ENCODE data around the gene CDHR3. TPM values are rescaled to one million over a fixed set of nuclear protein-coding genes. Genes with fewer than 3 reads are reported as not detected.

Gene CDHR3
- total and polyA plus RNA-seq, 9 of the 15 experiments (the other 6 are each of a cell fraction or from before 2014, with no cell fraction given), result 0.03 to 0.66 (median 0.24) TPM; not detected in 1

DNA sequence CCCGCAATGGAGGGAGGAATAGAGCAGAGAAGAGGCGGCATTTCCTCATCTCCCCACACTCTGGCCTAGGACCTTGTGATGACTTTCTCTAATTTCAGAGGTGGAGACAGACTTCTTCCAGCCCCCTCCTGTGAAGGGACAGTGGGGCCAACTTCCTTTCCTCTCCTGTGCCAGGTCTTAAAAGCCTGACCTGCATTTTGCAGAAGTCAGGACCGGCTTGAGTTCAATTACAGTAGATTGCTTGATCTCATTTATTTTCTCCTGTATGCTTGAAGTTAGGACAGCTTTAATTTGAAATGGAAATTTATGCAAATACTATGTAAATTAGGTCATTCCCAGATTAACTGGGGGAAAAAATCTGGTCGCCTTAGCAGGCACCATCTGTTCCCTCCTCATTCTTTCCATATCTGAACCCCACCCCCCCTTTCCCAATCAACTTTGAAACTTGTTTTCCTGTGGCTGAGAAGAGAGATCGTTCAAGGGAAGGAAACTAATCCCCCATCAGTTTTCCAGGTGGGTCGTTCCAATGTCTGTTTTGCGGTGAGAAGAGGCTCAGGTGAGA lies 92.0 kb downstream of the CDHR3 start (continued):
- TF ChIP-seq, protein P1, sequence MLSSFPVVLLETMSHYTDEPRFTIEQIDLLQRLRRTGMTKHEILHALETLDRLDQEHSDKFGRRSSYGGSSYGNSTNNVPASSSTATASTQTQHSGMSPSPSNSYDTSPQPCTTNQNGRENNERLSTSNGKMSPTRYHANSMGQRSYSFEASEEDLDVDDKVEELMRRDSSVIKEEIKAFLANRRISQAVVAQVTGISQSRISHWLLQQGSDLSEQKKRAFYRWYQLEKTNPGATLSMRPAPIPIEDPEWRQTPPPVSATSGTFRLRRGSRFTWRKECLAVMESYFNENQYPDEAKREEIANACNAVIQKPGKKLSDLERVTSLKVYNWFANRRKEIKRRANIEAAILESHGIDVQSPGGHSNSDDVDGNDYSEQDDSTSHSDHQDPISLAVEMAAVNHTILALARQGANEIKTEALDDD (IDR thresholded peaks at IDR 0.05), result no peak
- no peak for TF ChIP-seq KAT2B (IDR thresholded peaks at IDR 0.05; ENCODE audit: low read depth, low read length)

DNA sequence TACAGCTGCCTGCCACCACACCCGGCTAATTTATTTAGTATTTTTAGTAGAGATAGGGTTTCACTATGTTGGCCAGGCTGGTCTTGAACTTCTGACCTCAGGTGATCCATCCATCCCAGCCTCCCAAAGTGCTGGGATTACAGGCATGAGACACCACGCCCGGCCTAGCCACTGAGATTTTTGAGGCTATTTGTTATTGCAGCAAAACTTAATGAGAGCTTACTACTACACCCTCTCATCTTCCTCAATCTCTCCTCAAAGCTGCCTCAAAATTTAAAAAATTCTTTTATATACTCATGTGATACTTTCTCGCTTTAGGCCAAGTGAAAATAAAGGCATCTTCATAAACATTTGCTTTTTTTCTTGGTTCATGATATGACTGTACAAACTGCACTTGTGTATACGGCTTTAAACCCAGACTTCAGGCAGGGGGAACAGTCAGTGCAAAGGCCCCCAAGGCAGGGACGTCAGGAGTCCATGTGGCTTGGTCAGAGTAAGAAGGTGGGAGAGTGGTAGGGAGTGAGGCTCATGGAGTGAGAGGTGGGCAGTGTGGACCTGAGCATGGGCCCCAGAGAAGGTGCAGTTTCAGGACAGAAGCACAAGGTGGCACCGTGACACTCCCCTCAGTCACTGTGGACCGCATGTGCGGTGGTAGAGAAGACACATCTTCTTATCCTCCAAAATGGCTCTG lies 93.6 kb downstream of the CDHR3 start:
- no peaks in the 10 kb centered on the region for H3K9me3 ChIP-seq (replicated peaks; ENCODE audit: control insufficient read depth, insufficient read depth, low read depth, low read length)
- no peaks in the 10 kb centered on the region for H3K79me2 ChIP-seq (ENCODE audit: control insufficient read depth, insufficient read depth, low read length)
- CTCF ChIA-PET (ENCODE audit: low intra/inter-chr PET ratio), result interaction anchor here (0.8 to 4.7 kb wide), 6 partner anchors 16 to 110 kb away, joined by 3 to 125 read pairs (median 6); no protein-coding TSS in a partner anchor
- in situ Hi-C loops (cut with MboI) (loop anchor here (5.0 kb wide), 1 partner anchor 96 kb away; no protein-coding TSS in a partner anchor), intact Hi-C loops (cut with micrococcal nuclease) (loop anchor here (1.0 kb wide), 2 partner anchors 97 to 110 kb away; no protein-coding TSS in a partner anchor)
- H3K36me3 ChIP-seq (ENCODE audit: control insufficient read depth, insufficient read depth, low read length), result no peaks in the 10 kb centered on the region
- peaks cover 38 to 70% of the 10 kb centered on the region in 2 experiments for H3K27me3 ChIP-seq (ENCODE audit: control insufficient read depth in 2 of 2, insufficient read depth in 2 of 2, low read length in 2 of 2)
- H3K4me1 ChIP-seq (replicated peaks in 1 of 2; ENCODE audit: control insufficient read depth in 2 of 2, insufficient read depth in 2 of 2, low read length in 2 of 2), result peaks cover 0 to 4% of the 10 kb centered on the region in 2 experiments; a peak in 2 of 5 replicates
- peak; percentile 96 for FAIRE-seq
- no TSS peak for BruUV-seq (replicated peaks)
- H3K9ac ChIP-seq (ENCODE audit: insufficient read depth in 1 of 2, low read depth in 2 of 2, low read length in 2 of 2), result no peak overlapping the region
- POLR2A ChIA-PET, result interaction anchor here (1.7 kb wide), 1 partner anchor 29 kb away, joined by 5 read pairs; no protein-coding TSS in a partner anchor
- 3% methylated on average over 9 of the region's 9 CpGs for WGBS (ENCODE audit: insufficient coverage, low coverage, missing lambda C conversion rate)
- no peaks in the 10 kb centered on the region for H4K20me1 ChIP-seq (replicated peaks; ENCODE audit: control insufficient read depth, insufficient read depth, low read length)
- DNase-seq (ENCODE audit: extremely low read depth in 1 of 4, low spot score in 3 of 4), result peak; percentile 82 to 89 (median 84)
- ATAC-seq, result peak; percentile 98
- no peak overlapping the region for H3K27ac ChIP-seq (ENCODE audit: extremely low read depth, low read depth, low read length)
- H3K4me3 ChIP-seq, result no peak overlapping the region
- no peak overlapping the region for H2AFZ ChIP-seq (ENCODE audit: low read depth, low read length)
- H3K4me2 ChIP-seq (ENCODE audit: insufficient read depth, low read length), result no peak overlapping the region
- H3K9me1 ChIP-seq (ENCODE audit: control insufficient read depth, insufficient read depth, low read length), result no peaks in the 10 kb centered on the region
- peak in 1 of 2 experiments; percentile 74; a peak in 2 of 4 replicates for TF ChIP-seq RCOR1 (IDR thresholded peaks at IDR 0.05; ENCODE audit: borderline replicate concordance in 1 of 2, low read depth in 2 of 2, low read length in 2 of 2)
- peak; percentile 99 to 100 for TF ChIP-seq RAD21 (CRISPR knock-in tag; conservative IDR thresholded peaks at IDR 0.05 in 1 of 2, IDR thresholded peaks at IDR 0.05 in 1 of 2)
- no peak for TF ChIP-seq ZNF586 (CRISPR knock-in tag; conservative IDR thresholded peaks at IDR 0.05)
- no peak for TF ChIP-seq ZNF175 (CRISPR knock-in tag; IDR thresholded peaks at IDR 0.05; ENCODE audit: low read depth)
- TF ChIP-seq TBL1XR1 (IDR thresholded peaks at IDR 0.05; ENCODE audit: low read length in 2 of 2), result 0 out of 4 replicates have a peak, but pooled peaks of 1 of the 2 experiments have one; percentile 37
- TF ChIP-seq ATF1 (CRISPR knock-in tag; IDR thresholded peaks at IDR 0.05), result no peak
- 0 out of 2 replicates have a peak, but pooled peaks have one; percentile 43 for TF ChIP-seq ATF1 (tag; IDR thresholded peaks at IDR 0.05)
- peak; percentile 64 for TF ChIP-seq CTBP1 (IDR thresholded peaks at IDR 0.05; ENCODE audit: borderline replicate concordance)
- TF ChIP-seq ZNF445 (CRISPR knock-in tag; IDR thresholded peaks at IDR 0.05; ENCODE audit: low read depth), result no peak
- no peak for TF ChIP-seq NCOA6 (IDR thresholded peaks at IDR 0.05)
- TF ChIP-seq ZNF184 (CRISPR knock-in tag; IDR thresholded peaks at IDR 0.05), result no peak
- TF ChIP-seq ZNF778 (CRISPR knock-in tag; IDR thresholded peaks at IDR 0.05), result no peak
- TF ChIP-seq ZNF12 (CRISPR knock-in tag; IDR thresholded peaks at IDR 0.05), result peak; percentile 91
- peak; percentile 22; the same call in 1 of the 2 replicates for TF ChIP-seq MAFK (IDR thresholded peaks at IDR 0.05; ENCODE audit: low read length)
- TF ChIP-seq ZBTB1 (CRISPR knock-in tag; IDR thresholded peaks at IDR 0.05; ENCODE audit: borderline replicate concordance, low read depth), result no peak
- no peak for TF ChIP-seq CBFA2T3 (IDR thresholded peaks at IDR 0.05)
- no peak for TF ChIP-seq ELF4 (CRISPR knock-in tag; IDR thresholded peaks at IDR 0.05)
- no peak for TF ChIP-seq ETV1 (tag; conservative IDR thresholded peaks at IDR 0.05; ENCODE audit: low read depth)
- TF ChIP-seq POLR2AphosphoS2 (IDR thresholded peaks at IDR 0.05; ENCODE audit: low read length), result no peak

All from K562 (cell line).